HT-29 (cell line): ENCODE results near the gene CNTN4. TPM values are rescaled to one million over a fixed set of nuclear protein-coding genes. Genes with fewer than 3 reads are reported as not detected.

ENCODE experiments used
- DNase-seq: peaks from one replicate; pipeline ENCODE4 v3.0.0-alpha.2; 2015; ENCODE audit warnings: low spot score
- total RNA-seq: library from RNA; depleted of rRNA; stranded (reverse); fragments of >200 nt; shearing (Covaris generic); gene quantifications from 2 replicates; pipeline ENCODE4 v1.2.3, GENCODE V29; 2014

The CNTN4 gene
- total RNA-seq, 1 experiment from 2014 or later = not detected

- DNase-seq = no peak
Measured at GRCh38 chr3:2390926-2391532, 292.4 kb downstream of the CNTN4 start.

- DNase-seq = no peak
Measured at GRCh38 chr3:2391896-2392295, 293.2 kb downstream of the CNTN4 start.

DNA sequence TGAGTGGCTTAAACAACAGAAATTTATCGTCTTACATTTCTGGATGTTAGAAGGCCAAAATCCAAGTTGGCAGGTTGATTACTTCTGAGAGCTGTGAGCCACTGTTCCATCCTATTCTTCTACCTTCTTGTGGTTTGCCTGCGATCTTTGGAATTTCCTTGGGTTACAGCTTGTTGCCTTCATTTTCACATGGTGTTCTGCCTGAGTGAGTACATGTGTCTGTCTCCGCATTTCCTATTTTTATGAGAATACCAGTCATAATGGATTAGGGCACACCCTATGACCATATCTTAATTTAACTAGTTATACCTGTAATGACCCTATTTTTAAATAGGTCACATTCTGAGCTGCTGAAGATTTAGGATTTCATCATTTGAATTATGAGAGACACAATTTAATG, 294.3 kb downstream of the CNTN4 start:
- no peak for DNase-seq

DNA sequence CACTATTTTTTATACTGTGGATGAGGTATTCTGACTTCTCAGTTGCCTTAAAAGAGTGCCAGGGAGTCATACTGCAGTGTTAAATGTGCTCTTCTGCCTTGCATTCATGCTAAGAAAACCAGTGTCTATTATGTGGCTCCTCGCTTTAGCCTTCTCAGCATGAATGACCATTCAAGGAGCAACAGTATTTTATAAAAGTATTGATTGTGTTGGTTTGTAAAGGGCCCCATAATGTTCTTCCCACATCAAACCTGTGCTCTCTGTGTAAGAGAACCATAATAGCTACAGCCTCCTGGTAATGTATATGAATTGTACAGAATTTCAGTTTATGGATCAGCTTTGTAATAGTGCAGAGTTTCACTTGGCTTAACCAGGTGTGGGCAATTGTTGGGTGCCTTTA, 316.4 kb downstream of the CNTN4 start:
- DNase-seq = no peak

GRCh38 chr3:2420919-2421318, 322.3 kb downstream of the CNTN4 start:
- DNase-seq = no peak

- no peak for DNase-seq
Measured at GRCh38 chr3:2423143-2423542, 324.5 kb downstream of the CNTN4 start.

- no peak for DNase-seq
Measured at GRCh38 chr3:2441558-2441957, 342.9 kb downstream of the CNTN4 start.

- no peak for DNase-seq
Measured at GRCh38 chr3:2446146-2446545, 347.5 kb downstream of the CNTN4 start.

DNA sequence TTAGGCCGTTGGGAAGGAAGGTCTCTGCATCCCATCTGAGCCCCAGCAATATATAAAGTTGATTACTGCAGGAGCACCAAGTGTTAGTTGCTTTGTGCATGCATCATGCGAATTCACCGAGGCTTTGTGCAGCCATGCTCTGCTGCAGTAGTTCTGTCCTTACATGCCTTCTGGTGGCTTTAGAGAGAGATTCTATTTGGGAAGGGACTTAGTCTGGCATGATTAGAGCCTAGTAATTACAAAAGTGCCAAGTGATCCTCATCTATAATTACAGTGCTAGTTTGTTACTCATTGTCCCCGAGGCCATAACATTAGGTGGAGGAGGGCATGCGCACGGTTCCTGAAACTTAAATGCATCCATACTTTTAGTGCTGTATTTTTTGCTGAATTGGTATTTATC, 353.6 kb downstream of the CNTN4 start:
- no peak for DNase-seq

GRCh38 chr3:2454865-2455264, 356.2 kb downstream of the CNTN4 start:
- no peak for DNase-seq

- no peak for DNase-seq
Measured at GRCh38 chr3:2456788-2457187, 358.1 kb downstream of the CNTN4 start.

- DNase-seq = no peak
Measured at GRCh38 chr3:2458816-2459215, 360.1 kb downstream of the CNTN4 start.

- DNase-seq = no peak
Measured at GRCh38 chr3:2465842-2466241, 367.2 kb downstream of the CNTN4 start.

- DNase-seq = no peak
Measured at GRCh38 chr3:2468816-2469215, 370.1 kb downstream of the CNTN4 start.

GRCh38 chr3:2476996-2477395, 378.3 kb downstream of the CNTN4 start:
- no peak for DNase-seq

DNA sequence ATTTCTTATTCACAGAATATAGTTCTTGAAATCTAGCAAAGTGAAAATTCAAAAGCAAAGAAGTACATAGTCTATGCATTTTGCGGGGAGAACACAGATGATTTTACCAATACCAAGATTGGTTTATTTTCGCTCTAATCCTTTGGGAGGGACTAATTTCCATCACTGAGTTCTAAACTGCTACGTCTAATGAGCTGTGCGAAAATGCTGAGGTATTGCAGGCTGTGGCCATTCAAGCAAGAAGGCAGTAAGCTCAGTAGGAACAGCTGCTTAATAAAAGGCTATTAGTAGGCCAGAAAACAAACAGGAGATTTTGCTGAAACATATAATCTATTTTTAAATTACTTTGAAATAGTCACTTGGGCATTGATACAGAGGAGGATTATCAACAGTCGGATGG, 379.0 kb downstream of the CNTN4 start:
- DNase-seq = no peak

DNA sequence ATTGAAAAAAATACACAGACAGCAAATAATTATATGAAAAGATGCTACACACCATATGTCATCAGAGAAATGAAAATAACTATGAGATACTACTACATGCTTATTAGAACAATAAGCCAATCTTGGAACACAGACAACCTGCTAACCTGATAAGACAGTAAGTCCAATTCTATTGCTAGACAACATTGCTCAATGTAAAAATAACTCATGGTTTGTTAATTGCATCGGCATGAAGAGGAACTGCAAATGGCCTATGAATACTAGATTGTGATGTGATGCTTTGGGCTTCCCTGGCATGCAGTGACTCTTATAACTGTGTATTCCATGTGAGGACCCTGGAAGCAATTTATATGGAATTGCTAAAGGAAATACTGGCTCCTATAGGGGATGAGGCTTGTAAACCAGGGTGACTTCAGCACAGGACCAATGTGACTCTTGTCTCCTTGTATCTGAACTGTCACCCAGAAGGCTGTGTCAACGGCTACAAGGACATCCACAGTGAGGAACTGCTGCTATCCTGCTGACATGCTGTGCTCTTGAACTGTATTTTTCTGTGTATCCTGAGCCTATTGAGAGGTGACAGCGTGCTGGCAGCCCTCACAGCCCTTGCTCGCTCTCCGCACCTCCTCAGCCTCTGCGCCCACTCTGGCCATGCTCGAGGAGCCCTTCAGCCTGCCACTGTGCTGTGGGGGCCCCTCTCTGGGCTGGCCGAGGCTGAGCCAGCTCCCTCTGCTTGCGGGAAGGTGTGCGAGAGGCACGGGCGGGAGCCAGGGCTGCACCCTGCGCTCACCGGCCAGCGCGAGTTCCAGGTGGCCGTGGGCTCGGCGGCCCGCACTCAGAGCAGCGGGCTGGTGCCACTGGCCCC, 385.7 kb downstream of the CNTN4 start:
- no peak for DNase-seq

- DNase-seq = no peak
Measured at GRCh38 chr3:2485027-2485375, 386.3 kb downstream of the CNTN4 start.

DNA sequence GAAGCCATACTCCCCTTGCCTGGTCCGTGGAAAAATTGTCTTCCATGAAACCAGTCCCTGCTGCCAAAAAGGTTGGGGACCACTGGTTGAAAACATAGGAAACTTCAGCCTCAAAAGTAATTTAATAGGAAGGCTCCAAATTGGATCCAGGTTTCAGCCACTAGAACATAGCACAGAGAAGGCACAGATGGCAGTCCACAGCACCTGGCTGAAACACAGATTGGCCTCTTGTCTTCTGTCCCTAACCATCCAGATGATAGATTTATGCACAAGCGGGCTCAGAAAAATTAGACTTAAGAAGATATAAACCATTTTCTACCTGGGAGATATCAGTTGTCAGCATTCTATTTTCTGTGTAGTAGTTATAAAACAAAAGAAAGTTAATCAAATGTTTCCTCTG, 397.1 kb downstream of the CNTN4 start:
- no peak for DNase-seq

DNA sequence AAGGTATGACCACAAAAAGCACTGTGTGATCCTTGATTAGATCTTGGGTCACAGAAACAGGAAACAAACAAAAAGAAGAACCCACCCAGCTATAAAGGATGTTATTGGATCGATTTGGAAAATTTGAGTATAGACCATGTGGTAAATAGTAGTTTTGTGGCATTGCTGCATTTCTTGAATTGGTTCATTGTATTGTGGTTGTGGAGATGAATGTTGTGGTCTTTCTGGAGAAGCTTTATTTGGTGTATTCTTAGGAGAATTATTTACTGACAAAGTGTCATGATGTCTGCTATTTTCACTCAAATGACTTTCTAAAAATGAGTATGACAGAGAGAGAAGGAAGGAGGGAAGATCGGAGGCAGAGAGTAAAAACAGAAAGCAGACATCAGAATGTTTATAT, 406.2 kb downstream of the CNTN4 start:
- no peak for DNase-seq

DNA sequence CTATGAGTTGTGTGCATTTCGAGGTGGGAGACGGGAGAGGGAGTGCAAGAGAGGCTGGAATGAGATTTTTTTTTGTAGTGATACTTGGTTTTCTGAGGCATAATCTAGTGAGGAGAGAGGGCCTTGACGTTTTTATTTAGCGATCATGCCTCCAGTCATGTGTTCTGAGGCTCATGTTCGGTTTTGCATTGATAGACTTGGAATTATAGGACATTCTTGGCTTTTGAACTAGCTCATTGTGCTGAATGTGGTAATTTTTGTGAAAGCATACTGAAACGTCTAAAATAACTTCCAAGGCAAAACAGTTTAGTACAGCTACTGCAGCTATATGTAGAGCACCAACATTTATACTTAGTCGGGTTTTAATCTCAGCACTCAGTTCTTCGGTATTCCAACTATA, 408.1 kb downstream of the CNTN4 start:
- DNase-seq = no peak

DNA sequence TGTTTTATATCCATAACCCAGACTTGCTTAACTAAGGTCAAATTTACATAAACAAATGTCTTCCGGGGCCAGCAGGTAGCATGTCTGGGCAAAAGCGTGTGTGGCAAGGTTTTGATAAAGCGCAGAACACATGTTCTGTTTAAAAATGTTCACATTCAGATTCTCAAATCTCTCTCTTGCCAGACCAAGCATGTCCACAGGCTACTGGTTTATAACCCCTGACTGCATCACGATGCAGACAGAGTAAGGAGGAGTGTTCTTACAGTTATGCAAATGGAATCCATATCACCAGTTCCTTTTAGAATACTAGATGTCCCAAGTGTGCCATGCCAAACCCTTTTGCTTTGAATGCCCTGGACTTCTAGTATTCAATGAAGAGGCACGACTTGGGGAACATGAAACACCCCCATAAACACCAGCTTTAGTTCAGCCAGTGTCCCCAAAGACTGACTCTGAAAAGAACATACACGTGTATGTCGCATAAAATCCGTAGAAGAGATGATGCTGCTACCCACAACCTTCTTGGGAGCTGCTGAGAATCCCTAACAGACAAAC, 412.0 kb downstream of the CNTN4 start:
- no peak for DNase-seq

DNA sequence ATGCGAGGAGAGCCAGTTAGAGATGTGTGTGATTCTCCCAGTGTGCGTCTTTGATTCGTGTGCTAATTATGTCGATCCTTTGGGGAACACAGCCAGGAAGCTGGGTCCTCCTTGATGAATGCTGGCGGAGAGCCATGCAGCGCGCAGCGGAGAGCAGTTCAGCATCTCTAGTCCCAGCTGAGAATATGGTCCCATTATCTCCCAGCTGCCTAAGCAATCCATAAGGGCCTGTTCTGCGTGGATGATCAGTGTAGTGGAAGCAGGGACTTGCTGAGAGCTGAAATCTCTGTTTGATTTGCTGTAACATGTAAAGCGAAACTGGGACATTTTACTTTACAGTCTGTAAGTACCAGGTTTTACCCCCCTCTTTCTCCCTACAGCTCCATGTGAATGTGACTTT, 412.7 kb downstream of the CNTN4 start:
- DNase-seq = no peak
